Pancreas (tissue), 10 donors: ENCODE measurements around the gene KLHDC7B. TPM values are rescaled to one million over a fixed set of nuclear protein-coding genes. Genes with fewer than 3 reads are reported as not detected.
"Not testable (repeated sequence)": the region's sequence is repeated elsewhere in the genome, so short reads cannot be mapped to it uniquely, and the experiment has no call there.

Source experiments
- ATAC-seq, 4 donors: fragments of 200-7000 bp; cut with Tn5 transposase; one replicate each; pipeline versions ENCODE4 v1.8.0 to v1.9.1; 2020; ENCODE audit warnings: mild to moderate bottlenecking in 4 of 4, moderate library complexity in 4 of 4
- DNase-seq, 6 donors: peaks; one replicate each; pipeline ENCODE4 v3.0.0-alpha.2; 2020
- FAIRE-seq: peaks from 2 replicates; lab custom pipeline; 2012; peaks lifted over from hg19 to GRCh38; lab: Jason Lieb, UNC
- H3K27ac ChIP-seq, 4 donors: fragments of 200-600 bp; sonication (generic); 1 replicate in 3 of 4; 2 replicates in 1 of 4; pipeline versions ENCODE4 v1.5.0 to v1.8.0; 2020
- H3K27me3 ChIP-seq, 4 donors: fragments of 200-600 bp; one replicate each; pipeline ENCODE4 v1.8.0; 2021
- H3K36me3 ChIP-seq, 3 donors: fragments of 200-600 bp; sonication (generic) in 1 of 3; one replicate each; pipeline versions ENCODE4 v1.5.0 to v1.8.0; 2020 to 2021
- H3K4me1 ChIP-seq, 3 donors: fragments of 200-600 bp; one replicate each; pipeline ENCODE4 v1.8.0; 2021
- H3K4me3 ChIP-seq, 4 donors: fragments of 200-600 bp; sonication (generic) in 2 of 4; one replicate each; pipeline versions ENCODE4 v1.5.0 to v1.8.0; 2020 to 2021
- H3K9me3 ChIP-seq, 4 donors: fragments of 200-600 bp; one replicate each; pipeline ENCODE4 v1.8.0; 2021
- CTCF ChIP-seq, 4 donors: fragments of 200-600 bp; sonication (generic) in 3 of 4; IDR thresholded peaks; one replicate each; pipeline versions ENCODE4 v1.5.0 to v1.8.0; 2021; ENCODE audit warnings: antibody characterized with exemption in 4 of 4
- WGBS, 2 donors: extraction: QIAGEN DNeasy Blood & Tissue Kit; methylation state at CpG; one replicate each; pipeline ENCODE4 v1.1.7; 2013; 5-methylcytosine and 5-hydroxymethylcytosine counted together
- intact Hi-C, 3 donors: fragments of 100-400 bp; cut with DNase I; formaldehyde crosslinking; loops; one replicate each; pipeline versions ENCODE4 v1.11.1 to v1.14.2; 2022
- polyA plus RNA-seq, 2 donors: library from polyadenylated mRNA; stranded (reverse); fragments of 200-250 nt; gene quantifications; one replicate each; pipeline ENCODE4 v1.2.3, GENCODE V29; 2013
- total RNA-seq, 6 donors: library from RNA; stranded (reverse); fragmentation: NEBNext Ultra II Directional in 4 of 6; extraction: Animal tissue kit (Norgen Biotek cat#: 25700) in 4 of 6; gene quantifications; one replicate each; pipeline versions ENCODE4 v1.2.1 to v1.2.4, GENCODE V29; 2021 to 2023
- donor health status: healthy with polysubstance abuse.
- donor health status: DM: no; HTN: no; CAD: no; lungs with moderate emphysema.
- donor health status: DM: no; HTN: no; CAD: no.
- donor health status: control.
- donor health status: control.
- donor health status: Bipolar disorder and iron deficiency.
- donor health status: DM: yes; HTN: yes; CAD: no.
- donor health status: DM: no; HTN: no; CAD: no.
- donor health status: DM: no; HTN: no; CAD: no.
- donor health status: DM: yes; HTN: yes; CAD: no.

KLHDC7B gene
- total and polyA plus RNA-seq, 8 donors, result 0.03 to 2.1 (median 0.15) TPM; not detected in 1

DNA sequence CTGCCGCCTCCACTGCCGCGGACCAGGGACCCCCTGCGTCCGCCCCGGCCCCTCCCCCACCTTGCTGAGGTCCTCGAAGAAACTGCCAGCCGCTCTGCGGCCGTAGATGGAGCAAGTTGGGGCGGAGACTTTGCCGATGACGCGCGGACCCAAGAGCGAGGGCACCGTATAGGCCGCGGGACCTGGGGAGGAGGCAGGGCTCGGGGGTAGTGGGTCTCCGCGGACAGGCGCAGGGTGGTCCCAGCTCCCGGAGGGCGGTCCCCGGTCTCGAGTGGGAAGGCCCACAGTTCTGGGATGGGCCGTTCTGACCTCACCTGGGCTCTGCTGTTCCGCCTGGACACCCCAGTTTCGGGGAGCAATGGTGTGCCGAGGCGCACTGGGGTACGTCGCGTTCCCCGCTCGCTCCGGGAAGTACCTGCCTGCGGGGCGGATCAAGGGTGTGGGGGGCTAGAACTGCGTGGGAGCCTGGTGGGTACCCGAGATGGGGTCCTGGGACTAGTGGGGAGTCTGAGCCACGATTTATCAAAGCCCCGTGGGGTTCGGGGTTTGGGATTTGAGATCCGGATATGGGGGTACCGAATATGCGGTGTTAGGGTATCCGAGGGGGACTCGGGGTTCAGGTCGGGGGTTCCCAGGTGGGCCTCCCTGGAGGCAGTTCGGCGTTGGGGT is 14.7 kb upstream of the KLHDC7B start:
- Histone ChIP-seq H3K9me3 (no peaks in the 10 kb centered on the region), H3K4me3 (peak overlapping the region; percentile 23 to 60 (median 47)), H3K27ac (peak overlapping the region; percentile 65 to 94 (median 84)), H3K27me3 (peaks cover 0 to 9% (median 0%) of the 10 kb centered on the region in 4 donors), H3K4me1 (peaks cover 0 to 20% (median 15%) of the 10 kb centered on the region in 3 donors), H3K36me3 (no peaks in the 10 kb centered on the region)
- TF ChIP-seq CTCF (IDR thresholded peaks at IDR 0.05), result no peak
- FAIRE-seq, result no peak
- DNase-seq, result peak; percentile 61 to 90 (median 82)
- intact Hi-C loops, result no loop called here
- WGBS, 2 donors, result 4 to 5% methylated on average over 46 to 53 of the region's 53 CpGs
- ATAC-seq, result peak; percentile 46 to 71 (median 54)

DNA sequence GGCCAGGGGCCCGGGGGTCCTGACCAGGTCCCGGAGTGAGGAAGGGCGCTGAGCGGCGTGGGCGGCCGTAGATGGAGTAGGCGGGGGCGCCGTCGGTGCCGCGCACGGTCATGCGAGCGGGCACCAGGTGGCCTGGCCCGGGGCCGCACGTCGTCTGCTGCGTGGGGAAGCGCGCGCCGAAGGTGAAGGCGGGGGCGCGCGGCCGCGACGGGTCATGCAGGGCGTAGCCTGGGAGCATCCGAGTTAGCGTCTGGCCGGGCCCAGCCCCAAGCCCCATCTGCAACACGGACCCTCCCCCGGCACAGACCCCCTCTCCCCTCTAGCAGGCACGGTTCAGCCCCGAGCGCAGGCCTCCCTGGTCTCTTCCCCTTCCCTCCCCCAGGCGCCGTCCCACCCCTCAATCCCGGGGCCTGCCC is 14.1 kb upstream of the KLHDC7B start:
- FAIRE-seq (no peak), ATAC-seq (peak; percentile 32 to 52 (median 37)), DNase-seq (peak in 3 of 6 donors; percentile 65 to 82 (median 82))
- Histone ChIP-seq H3K27ac (peak overlapping the region; percentile 65 to 94 (median 84)), H3K4me3 (peak overlapping the region; percentile 23 to 60 (median 47)), H3K4me1 (peaks cover 0 to 20% (median 15%) of the 10 kb centered on the region in 3 donors), H3K36me3 (no peaks in the 10 kb centered on the region), H3K27me3 (peaks cover 0 to 9% (median 0%) of the 10 kb centered on the region in 4 donors), H3K9me3 (no peaks in the 10 kb centered on the region)
- intact Hi-C loops, result no loop called here
- no peak for TF ChIP-seq CTCF (IDR thresholded peaks at IDR 0.05)
- WGBS, 2 donors, result 1 to 3% methylated on average over 20 to 44 of the region's 44 CpGs

DNA sequence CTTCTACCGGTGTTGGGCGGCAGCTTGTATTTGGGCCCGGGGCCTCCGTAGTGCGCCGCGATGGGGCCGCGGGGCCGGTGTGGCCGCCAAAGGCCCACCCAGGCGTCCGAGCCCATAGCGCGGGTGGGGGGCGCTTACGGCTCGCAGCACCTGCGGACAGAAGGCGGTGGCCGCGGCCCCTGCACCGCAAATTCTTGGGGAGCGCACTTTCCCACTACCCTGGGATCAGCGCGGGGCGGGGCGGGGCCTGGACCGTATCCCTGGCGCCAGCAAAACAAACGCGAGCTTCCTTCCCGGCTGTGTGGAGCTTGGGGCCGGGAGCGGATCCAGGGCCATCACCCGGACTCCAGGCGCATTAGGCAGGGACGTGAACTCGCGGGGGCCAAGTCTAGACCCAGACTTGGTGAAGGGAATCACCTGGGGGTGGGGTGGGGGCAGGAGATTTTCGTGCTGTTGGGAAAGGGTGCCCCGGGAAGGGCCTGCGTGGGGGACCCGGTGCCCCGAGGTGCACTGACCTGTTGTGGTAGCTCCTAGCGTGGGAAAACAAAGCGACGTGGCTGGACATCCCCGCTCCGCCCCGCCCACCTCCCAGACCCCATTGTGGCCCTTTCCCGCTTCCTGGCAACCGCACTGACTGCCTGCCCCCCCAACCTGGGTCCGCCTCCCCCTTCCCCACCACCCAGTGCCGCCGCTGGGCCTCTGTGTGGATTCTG is 13.6 kb upstream of the KLHDC7B start:
- H3K27ac ChIP-seq, result peak overlapping the region; percentile 65 to 94 (median 84)
- no peak for FAIRE-seq
- H3K27me3 ChIP-seq, result peaks cover 0 to 9% (median 0%) of the 10 kb centered on the region in 4 donors
- H3K4me1 ChIP-seq, result peaks cover 0 to 20% (median 15%) of the 10 kb centered on the region in 3 donors
- no peaks in the 10 kb centered on the region for H3K36me3 ChIP-seq
- peak; percentile 67 to 90 (median 80) for DNase-seq
- peak; percentile 58 to 67 (median 64) for ATAC-seq
- 2 to 3% methylated on average over 54 to 56 of the region's 56 CpGs for WGBS, 2 donors
- intact Hi-C loops, result no loop called here
- no peak for TF ChIP-seq CTCF (IDR thresholded peaks at IDR 0.05)
- H3K4me3 ChIP-seq, result peak overlapping the region; percentile 23 to 60 (median 47)
- H3K9me3 ChIP-seq, result no peaks in the 10 kb centered on the region

DNA sequence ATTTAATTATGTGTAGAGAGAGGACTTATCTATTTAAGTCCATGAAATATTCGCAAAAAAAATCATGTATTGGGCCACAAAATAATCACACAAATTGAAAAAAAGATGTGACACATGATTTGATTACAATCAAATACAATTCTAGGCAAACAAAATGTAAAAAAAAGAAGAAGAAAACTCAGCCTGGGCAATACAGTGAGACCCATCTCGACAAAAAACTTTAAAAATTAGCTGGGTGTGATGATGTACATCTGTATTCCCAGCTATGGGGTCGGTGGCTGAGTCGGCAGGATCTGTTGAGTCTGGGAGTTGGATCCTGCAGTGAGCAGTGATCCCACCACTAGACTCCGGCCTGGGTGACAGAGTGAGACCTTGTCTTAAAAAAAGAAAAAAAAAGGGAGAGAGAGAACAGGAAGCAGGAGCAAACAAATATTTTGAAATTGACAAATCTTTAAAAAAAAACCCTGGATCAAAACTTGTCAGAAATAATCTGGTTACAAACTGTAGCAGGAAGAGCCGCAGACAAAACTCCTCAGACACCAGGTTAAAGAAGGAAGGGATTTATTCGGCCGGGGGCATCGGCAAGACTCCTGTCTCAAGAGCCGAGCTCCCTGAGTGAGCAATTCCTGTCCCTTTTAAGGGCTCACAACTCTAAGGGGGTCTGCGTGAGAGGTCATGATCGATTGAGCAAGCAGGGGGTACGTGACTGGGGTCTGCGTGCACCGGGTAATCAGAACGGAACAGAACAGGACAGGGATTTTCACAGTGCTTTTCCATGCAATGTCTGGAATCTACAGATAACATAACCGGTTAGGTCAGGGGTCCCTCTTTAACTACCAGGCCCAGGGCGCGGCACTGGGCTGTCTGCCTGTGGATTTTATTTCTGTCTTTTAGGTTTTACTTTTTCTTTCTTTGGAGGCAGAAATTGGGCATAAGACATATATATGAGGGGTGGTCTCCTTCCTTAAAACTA is 12.6 kb upstream of the KLHDC7B start:
- no peaks in the 10 kb centered on the region for H3K36me3 ChIP-seq
- peak overlapping the region in 1 of 4 donors; percentile 60 for H3K4me3 ChIP-seq
- WGBS, 2 donors, result 60 to 67% methylated on average over 19 of the region's 19 CpGs
- TF ChIP-seq CTCF (IDR thresholded peaks at IDR 0.05), result no peak
- no peak for ATAC-seq
- intact Hi-C loops, result no loop called here
- peaks cover 0 to 20% (median 15%) of the 10 kb centered on the region in 3 donors for H3K4me1 ChIP-seq
- peaks cover 0 to 9% (median 0%) of the 10 kb centered on the region in 4 donors for H3K27me3 ChIP-seq
- H3K27ac ChIP-seq, result peak overlapping the region in 2 of 4 donors; percentile 94
- H3K9me3 ChIP-seq, result no peaks in the 10 kb centered on the region
- DNase-seq, result no peak
- no peak for FAIRE-seq

DNA sequence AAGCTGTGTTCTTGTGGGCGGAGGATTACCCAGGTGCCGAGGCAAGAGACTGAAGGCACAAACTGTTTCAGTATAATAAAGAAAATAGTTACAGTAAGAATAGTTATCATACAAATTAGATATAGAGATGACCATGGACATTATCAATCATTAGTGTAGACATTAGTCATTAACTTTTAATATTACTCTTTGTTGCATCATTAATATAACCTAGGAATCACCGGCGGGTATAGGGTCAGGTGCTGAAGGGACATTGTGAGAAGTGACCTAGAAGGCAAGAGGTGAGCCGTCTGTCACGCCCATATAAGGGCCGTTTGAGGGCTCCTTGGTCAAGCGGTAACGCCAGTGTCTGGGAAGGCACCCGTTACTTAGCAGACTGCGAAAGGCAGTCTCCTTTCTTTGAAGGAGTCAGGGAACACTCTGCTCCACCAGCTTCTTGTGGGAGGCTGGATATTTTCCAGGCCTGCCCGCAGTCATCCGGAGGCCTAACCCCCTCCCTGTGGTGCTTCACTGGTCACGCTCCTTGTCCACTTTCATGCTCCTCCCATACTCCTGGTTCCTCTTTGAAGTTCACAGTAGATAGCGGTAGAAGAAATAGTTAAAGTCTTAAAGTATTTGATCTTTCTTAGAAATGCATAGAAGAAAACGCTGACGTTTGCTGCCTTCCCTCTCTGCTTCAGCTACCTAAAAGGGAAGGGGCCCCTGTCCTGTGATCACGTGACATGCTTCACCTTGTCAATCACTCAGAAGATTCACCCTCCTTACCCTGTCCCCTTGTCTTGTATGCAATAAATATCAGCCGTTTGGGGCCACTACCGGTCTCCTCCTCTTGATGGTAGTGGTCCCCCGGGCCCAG is 11.6 kb upstream of the KLHDC7B start:
- peak in 1 of 6 donors; percentile 54 for DNase-seq
- FAIRE-seq, ATAC-seq, H3K4me3 ChIP-seq, H3K36me3 ChIP-seq, H3K9me3 ChIP-seq, H3K27me3 ChIP-seq, intact Hi-C loops: not testable (repeated sequence)
- peaks cover 3 to 28% (median 15%) of the 10 kb centered on the region in 3 donors for H3K4me1 ChIP-seq
- H3K27ac ChIP-seq, result peak overlapping the region in 2 of 4 donors; percentile 22 to 94
- 56 to 71% methylated on average over 21 of the region's 21 CpGs for WGBS, 2 donors
